HPDE6-E6E7 (cell line): ENCODE data around the gene FBXL19.
"Not testable (repeated sequence)": the region's sequence is repeated elsewhere in the genome, so short reads cannot be mapped to it uniquely, and the experiment has no call there.

Source experiments
- DNase-seq: peaks from one replicate; pipeline ENCODE4 v3.0.0; 2011; ENCODE audit warnings: missing footprints; ENCODE audit errors: extremely low spot score

Gene FBXL19

GRCh38 chr16:30923554-30924075, at the start of gene FBXL19:
Gene FBXL19 (plus strand): TSS chr16:30923572. CDS start chr16:30925755, 2,183 bp downstream.
- DNase-seq, result no peak

- DNase-seq, result no peak
Observed at GRCh38 chr16:30874244-30874820, 49.0 kb upstream of the FBXL19 start.

GRCh38 chr16:30874821-30875717, 48.3 kb upstream of the FBXL19 start:
- DNase-seq, result peak; percentile 83

GRCh38 chr16:30875871-30876801, 47.2 kb upstream of the FBXL19 start:
- no peak for DNase-seq

GRCh38 chr16:30876867-30877266, 46.5 kb upstream of the FBXL19 start:
- DNase-seq, result no peak

GRCh38 chr16:30882429-30883310, 40.7 kb upstream of the FBXL19 start:
- no peak for DNase-seq

GRCh38 chr16:30884760-30885159, 38.6 kb upstream of the FBXL19 start:
- DNase-seq, result no peak

GRCh38 chr16:30885196-30885595, 38.2 kb upstream of the FBXL19 start:
- no peak for DNase-seq

GRCh38 chr16:30886145-30886544, 37.2 kb upstream of the FBXL19 start:
- no peak for DNase-seq

- no peak for DNase-seq
Observed at GRCh38 chr16:30887927-30888326, 35.4 kb upstream of the FBXL19 start.

- DNase-seq, result no peak
Observed at GRCh38 chr16:30888856-30889499, 34.4 kb upstream of the FBXL19 start.

GRCh38 chr16:30889721-30890120, 33.7 kb upstream of the FBXL19 start:
- no peak for DNase-seq

GRCh38 chr16:30891043-30891823, 32.1 kb upstream of the FBXL19 start:
- not testable (repeated sequence) for DNase-seq

- no peak for DNase-seq
Observed at GRCh38 chr16:30892670-30893416, 30.5 kb upstream of the FBXL19 start.

- DNase-seq, result no peak
Observed at GRCh38 chr16:30893417-30893743, 30.0 kb upstream of the FBXL19 start.

- DNase-seq, result peak; percentile 43
Observed at GRCh38 chr16:30893744-30894539, 29.4 kb upstream of the FBXL19 start, which contains the start of gene BCL7C. Gene BCL7C (minus strand): TSS chr16:30894077. CDS start chr16:30893944, 133 bp downstream.

GRCh38 chr16:30894540-30895368, 28.6 kb upstream of the FBXL19 start:
- no peak for DNase-seq
